OCI-LY1 (cell line): ENCODE results near the gene LSM8.

Experiments
- H2AFZ ChIP-seq: fragments of 200-600 bp; sonication (generic), shearing (Covaris generic); 2 replicates; pipeline ENCODE4 v1.6.0; 2014; ENCODE audit warnings: antibody characterized with exemption, mild to moderate bottlenecking, low read length
- H3F3A ChIP-seq: fragments of 200-600 bp; sonication (generic), shearing (Covaris generic); 2 replicates; pipeline ENCODE4 v1.6.0; 2014; ENCODE audit warnings: mild to moderate bottlenecking, antibody characterized with exemption, low read length, moderate library complexity; ENCODE audit not compliant: insufficient read depth
- H3K27ac ChIP-seq: fragments of 200-600 bp; sonication (generic); 2 replicates; pipeline ENCODE4 v1.5.1; 2014; ENCODE audit warnings: low read length, mixed run types, mild to moderate bottlenecking, low read depth; ENCODE audit not compliant: poor library complexity, severe bottlenecking
- H3K27me3 ChIP-seq: fragments of 200-600 bp; sonication (generic); 2 replicates; pipeline ENCODE4 v1.6.0; 2014; ENCODE audit warnings: antibody characterized with exemption, mild to moderate bottlenecking, low read length, moderate library complexity; ENCODE audit not compliant: insufficient read depth
- H3K36me3 ChIP-seq: fragments of 200-600 bp; sonication (generic); 2 replicates; pipeline ENCODE4 v1.6.1; 2014; ENCODE audit warnings: mild to moderate bottlenecking, antibody characterized with exemption, low read length, moderate library complexity, mixed read lengths; ENCODE audit not compliant: insufficient read depth
- H3K4me1 ChIP-seq: fragments of 200-600 bp; sonication (generic); 2 replicates; pipeline ENCODE4 v1.5.1; 2014; ENCODE audit warnings: mild to moderate bottlenecking, low read length, moderate library complexity; ENCODE audit not compliant: insufficient read depth, severe bottlenecking
- H3K4me2 ChIP-seq: fragments of 200-600 bp; sonication (generic), shearing (Covaris generic); 2 replicates; pipeline ENCODE4 v1.6.1; 2014; ENCODE audit warnings: low read length
- H3K4me3 ChIP-seq: fragments of 200-600 bp; sonication (generic); 2 replicates; pipeline ENCODE4 v1.5.1; 2014; ENCODE audit warnings: low read length, low read depth, mild to moderate bottlenecking, mixed read lengths; ENCODE audit not compliant: poor library complexity, severe bottlenecking
- H3K79me2 ChIP-seq: fragments of 200-600 bp; shearing (Covaris generic); 2 replicates; pipeline ENCODE4 v1.6.1; 2016; ENCODE audit warnings: mixed run types, low read length, mixed read lengths; ENCODE audit not compliant: insufficient read depth
- H3K9ac ChIP-seq: fragments of 200-600 bp; sonication (generic), shearing (Covaris generic); 2 replicates; pipeline ENCODE4 v1.6.1; 2014; ENCODE audit warnings: mild to moderate bottlenecking, low read length, mixed read lengths
- H3K9me2 ChIP-seq: fragments of 200-600 bp; sonication (generic), shearing (Covaris generic); 2 replicates; pipeline ENCODE4 v1.6.1; 2014; ENCODE audit warnings: low read depth, mild to moderate bottlenecking, low read length, mixed read lengths
- H3K9me3 ChIP-seq: fragments of 200-600 bp; shearing (Covaris generic); 2 replicates; pipeline ENCODE4 v1.6.1; 2014; ENCODE audit warnings: low read length, mixed read lengths
- H4K20me1 ChIP-seq: fragments of 200-600 bp; sonication (generic), shearing (Covaris generic); 2 replicates; pipeline ENCODE4 v1.6.0; 2016; ENCODE audit warnings: mild to moderate bottlenecking, low read length; ENCODE audit not compliant: insufficient read depth
- EZH2 ChIP-seq: fragments of 200-600 bp; sonication (generic), shearing (Covaris generic); IDR thresholded peaks from 2 replicates; pipeline ENCODE4 v1.8.0; 2017; ENCODE audit warnings: borderline replicate concordance, mixed run types, mild to moderate bottlenecking, antibody characterized with exemption, low read length, moderate library complexity, mixed read lengths
- TF ChIP-seq, protein P1 (sequence below): fragments of 200-600 bp; sonication (generic), shearing (Covaris generic); IDR thresholded peaks from 2 replicates; pipeline ENCODE4 v1.5.1; 2017; ENCODE audit warnings: mild to moderate bottlenecking, antibody characterized with exemption, low read length, moderate library complexity, mixed read lengths

Gene LSM8

DNA sequence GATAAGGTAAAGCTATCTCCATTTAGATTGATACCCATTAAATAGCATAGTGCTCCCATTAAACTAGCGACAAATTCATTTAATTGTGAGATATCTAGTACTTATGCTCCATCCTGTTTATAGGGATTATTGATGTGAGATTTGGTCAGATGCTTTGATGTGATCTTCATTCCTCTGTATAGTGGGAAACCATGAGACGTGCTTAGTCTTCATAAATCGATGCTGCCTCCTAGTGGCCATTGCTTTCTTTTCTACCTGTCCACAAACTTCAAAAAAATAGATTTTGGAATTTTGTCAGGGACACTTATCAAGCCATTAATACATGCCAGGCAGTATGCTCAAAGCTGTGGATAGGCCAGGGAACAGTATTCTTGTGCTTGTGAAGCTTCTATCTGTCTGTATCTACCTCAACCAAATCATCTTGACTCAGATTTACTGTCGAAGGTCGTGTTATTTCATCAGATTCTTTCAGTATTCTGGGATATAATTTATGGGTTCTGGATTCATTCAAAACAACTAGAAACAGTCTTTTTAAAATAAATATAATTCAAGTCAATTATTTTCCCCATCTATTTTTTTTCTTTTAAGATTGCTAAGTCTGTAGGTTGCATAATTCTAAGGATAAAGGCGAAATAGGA, 12.0 kb downstream of the LSM8 start:
- Histone ChIP-seq H3K36me3 (peaks cover 25% of the 10 kb centered on the region), H3K9me2 (no peaks in the 10 kb centered on the region), H3K27me3 (no peaks in the 10 kb centered on the region), H3K4me1 (no peaks in the 10 kb centered on the region), H3F3A (0 out of 2 replicates have a peak, but pooled peaks cover 14% of the 10 kb centered on the region), H3K9me3 (no peaks in the 10 kb centered on the region), H3K4me3 (no peak overlapping the region), H3K9ac (no peak overlapping the region), H3K27ac (no peak overlapping the region), H3K4me2 (no peak overlapping the region), H3K79me2 (no peaks in the 10 kb centered on the region), H4K20me1 (no peaks in the 10 kb centered on the region), H2AFZ (no peak overlapping the region)
- no peak for TF ChIP-seq EZH2
- TF ChIP-seq, protein P1, sequence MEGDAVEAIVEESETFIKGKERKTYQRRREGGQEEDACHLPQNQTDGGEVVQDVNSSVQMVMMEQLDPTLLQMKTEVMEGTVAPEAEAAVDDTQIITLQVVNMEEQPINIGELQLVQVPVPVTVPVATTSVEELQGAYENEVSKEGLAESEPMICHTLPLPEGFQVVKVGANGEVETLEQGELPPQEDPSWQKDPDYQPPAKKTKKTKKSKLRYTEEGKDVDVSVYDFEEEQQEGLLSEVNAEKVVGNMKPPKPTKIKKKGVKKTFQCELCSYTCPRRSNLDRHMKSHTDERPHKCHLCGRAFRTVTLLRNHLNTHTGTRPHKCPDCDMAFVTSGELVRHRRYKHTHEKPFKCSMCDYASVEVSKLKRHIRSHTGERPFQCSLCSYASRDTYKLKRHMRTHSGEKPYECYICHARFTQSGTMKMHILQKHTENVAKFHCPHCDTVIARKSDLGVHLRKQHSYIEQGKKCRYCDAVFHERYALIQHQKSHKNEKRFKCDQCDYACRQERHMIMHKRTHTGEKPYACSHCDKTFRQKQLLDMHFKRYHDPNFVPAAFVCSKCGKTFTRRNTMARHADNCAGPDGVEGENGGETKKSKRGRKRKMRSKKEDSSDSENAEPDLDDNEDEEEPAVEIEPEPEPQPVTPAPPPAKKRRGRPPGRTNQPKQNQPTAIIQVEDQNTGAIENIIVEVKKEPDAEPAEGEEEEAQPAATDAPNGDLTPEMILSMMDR: peak; percentile 98

DNA sequence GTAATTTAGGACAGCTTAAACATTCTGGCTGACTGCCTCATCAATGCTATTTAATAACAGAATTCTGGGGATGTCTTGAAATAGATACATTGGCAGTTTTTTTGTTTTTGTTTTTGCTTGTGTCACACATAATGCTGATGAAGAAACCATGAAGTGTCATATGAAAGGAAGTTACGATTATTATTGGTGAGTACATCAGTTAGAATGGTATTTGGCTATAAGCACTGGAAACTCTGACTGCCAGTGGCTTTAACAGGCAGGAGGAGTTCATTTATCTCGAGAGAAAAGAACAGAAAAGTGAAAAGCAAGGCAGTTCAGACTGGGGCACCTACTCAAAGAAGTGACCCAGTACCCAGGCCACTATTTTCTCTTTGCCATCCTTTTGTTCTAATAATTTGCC, 18.1 kb downstream of the LSM8 start:
- no peaks in the 10 kb centered on the region for H3K36me3 ChIP-seq
- TF ChIP-seq, protein P1: no peak
- no peak for TF ChIP-seq EZH2
- no peak overlapping the region for H3K4me2 ChIP-seq
- H3K9ac ChIP-seq: no peak overlapping the region
- H3K4me3 ChIP-seq: no peak overlapping the region
- no peaks in the 10 kb centered on the region for H3K27me3 ChIP-seq
- H3K79me2 ChIP-seq: no peaks in the 10 kb centered on the region
- no peaks in the 10 kb centered on the region for H3K9me2 ChIP-seq
- H3K9me3 ChIP-seq: no peaks in the 10 kb centered on the region
- no peaks in the 10 kb centered on the region for H4K20me1 ChIP-seq
- H3F3A ChIP-seq: no peaks in the 10 kb centered on the region
- H3K27ac ChIP-seq: no peak overlapping the region
- no peak overlapping the region for H2AFZ ChIP-seq
- no peaks in the 10 kb centered on the region for H3K4me1 ChIP-seq

DNA sequence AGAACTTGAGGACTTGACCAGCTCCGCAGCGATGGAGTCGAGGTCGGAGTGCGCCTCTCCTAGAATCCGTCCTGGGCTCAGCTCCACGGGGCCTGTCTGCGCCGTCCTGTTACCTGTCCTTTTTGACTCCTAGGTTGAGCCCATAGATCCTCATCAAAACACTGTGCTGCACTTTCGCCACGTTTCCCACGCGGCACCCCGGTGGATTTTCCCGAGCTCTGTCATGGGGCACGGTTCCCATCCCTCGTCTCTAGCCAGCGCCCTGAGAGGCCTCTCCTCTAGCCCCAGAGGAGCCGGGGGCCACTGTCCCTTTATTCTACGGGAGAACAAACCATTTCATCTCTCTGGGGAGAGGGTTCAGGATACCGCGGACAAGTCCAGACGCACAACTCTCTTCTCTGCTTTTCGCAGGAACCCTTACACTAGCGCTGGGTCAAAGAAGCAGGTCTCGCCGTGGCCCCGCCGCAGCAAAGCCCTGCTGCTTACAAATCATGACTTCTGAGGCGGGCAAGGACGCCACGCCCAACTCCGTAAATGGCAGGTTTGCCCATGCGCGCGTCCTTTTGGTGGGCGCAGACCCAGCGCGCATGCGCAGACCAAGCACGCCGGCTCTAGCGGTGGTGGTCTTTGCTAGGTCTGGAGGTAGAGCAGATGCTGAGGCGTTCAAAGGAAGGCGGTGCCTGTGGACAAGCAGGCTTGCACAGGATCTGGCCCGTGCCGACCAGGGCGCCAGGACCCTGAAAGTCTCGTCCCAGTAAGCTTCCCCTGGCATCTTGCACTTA, 30.3 kb downstream of the LSM8 start:
- peak overlapping the region; percentile 95 for H2AFZ ChIP-seq
- H3K9me3 ChIP-seq: no peaks in the 10 kb centered on the region
- peak overlapping the region; percentile 63 for H3K9ac ChIP-seq
- no peaks in the 10 kb centered on the region for H3K27me3 ChIP-seq
- H3K4me1 ChIP-seq: peaks cover 16% of the 10 kb centered on the region
- H3K27ac ChIP-seq: no peak overlapping the region
- no peaks in the 10 kb centered on the region for H3F3A ChIP-seq
- H3K4me2 ChIP-seq: peak overlapping the region; percentile 81
- H3K4me3 ChIP-seq: peak overlapping the region; percentile 62
- no peaks in the 10 kb centered on the region for H3K9me2 ChIP-seq
- no peaks in the 10 kb centered on the region for H3K36me3 ChIP-seq
- TF ChIP-seq EZH2: no peak
- TF ChIP-seq, protein P1: no peak
- H3K79me2 ChIP-seq: no peaks in the 10 kb centered on the region
- no peaks in the 10 kb centered on the region for H4K20me1 ChIP-seq
